ENCODE data around the gene PJVK.
A peak's percentile ranks its signal among the peaks of the same experiment; 100 is the strongest.
"Not testable (repeated sequence)": the region's sequence is repeated elsewhere in the genome, so short reads cannot be mapped to it uniquely, and the experiment has no call there.

The PJVK gene

GRCh38 chr2:178450774-178451525 is at the start of gene PJVK, which contains the start of gene PRKRA:
Gene PJVK, plus strand, starts transcription at chr2:178451378. Its CDS starts 2,032 bp downstream, at chr2:178453410.
Gene PRKRA, minus strand, starts transcription at chr2:178451175. Its CDS starts 145 bp downstream, at chr2:178451030.
- DNase-seq: peak; percentile 90

GRCh38 chr2:178401994-178402437 is 49.2 kb upstream of the PJVK start:
- DNase-seq: no peak

GRCh38 chr2:178403671-178404306 is 47.4 kb upstream of the PJVK start:
- no peak for DNase-seq

GRCh38 chr2:178404368-178404767 is 46.8 kb upstream of the PJVK start:
- peak; percentile 2 for DNase-seq

GRCh38 chr2:178409261-178409660 is 41.9 kb upstream of the PJVK start:
- DNase-seq: no peak

GRCh38 chr2:178412047-178412446 is 39.1 kb upstream of the PJVK start:
- no peak for DNase-seq

- not testable (repeated sequence) for DNase-seq
Observed at GRCh38 chr2:178412453-178412852, 38.7 kb upstream of the PJVK start.

- DNase-seq: peak; percentile 59
Observed at GRCh38 chr2:178413472-178414265, 37.5 kb upstream of the PJVK start.

- DNase-seq: peak; percentile 88
Observed at GRCh38 chr2:178414266-178415247, 36.6 kb upstream of the PJVK start.

- DNase-seq: no peak
Observed at GRCh38 chr2:178415979-178416378, 35.2 kb upstream of the PJVK start.

GRCh38 chr2:178417916-178418315 is 33.3 kb upstream of the PJVK start:
- no peak for DNase-seq

GRCh38 chr2:178418426-178418825 is 32.8 kb upstream of the PJVK start:
- DNase-seq: no peak

GRCh38 chr2:178419123-178419522 is 32.1 kb upstream of the PJVK start:
- no peak for DNase-seq

- DNase-seq: no peak
Observed at GRCh38 chr2:178420463-178420999, 30.6 kb upstream of the PJVK start.

- DNase-seq: no peak
Observed at GRCh38 chr2:178422097-178422496, 29.1 kb upstream of the PJVK start.

- DNase-seq: not testable (repeated sequence)
Observed at GRCh38 chr2:178423746-178424145, 27.4 kb upstream of the PJVK start.

- no peak for DNase-seq
Observed at GRCh38 chr2:178425255-178425827, 25.8 kb upstream of the PJVK start.

- DNase-seq: no peak
Observed at GRCh38 chr2:178426388-178426787, 24.8 kb upstream of the PJVK start.

- DNase-seq: no peak
Observed at GRCh38 chr2:178427458-178427857, 23.7 kb upstream of the PJVK start.

GRCh38 chr2:178428396-178428806 is 22.8 kb upstream of the PJVK start:
- no peak for DNase-seq

GRCh38 chr2:178429336-178429735 is 21.8 kb upstream of the PJVK start:
- no peak for DNase-seq

- DNase-seq: no peak
Observed at GRCh38 chr2:178436662-178437061, 14.5 kb upstream of the PJVK start.
